ENCODE measurements around the gene CXCL3. TPM values are rescaled to one million over a fixed set of nuclear protein-coding genes. Genes with fewer than 3 reads are reported as not detected.

CXCL3 gene
- total RNA-seq, 2 donors from 2014 or later, result 0.88 to 1.8 TPM

GRCh38 chr4:73988061-73988460 lies 50.4 kb downstream of the CXCL3 start, which contains the start of gene PPBP:
TSS of gene PPBP (minus strand) at chr4:73988190. CDS start at chr4:73988103, 87 bp downstream.
- DNase-seq (no peak), ATAC-seq (no peak)
- intact Hi-C loops (cut with DNase I), result no loop called here

Other genes starting within 250 kb of the CXCL3 start
- 1 to 10 TPM; 1.1 to 1.5 TPM for gene CXCL6, start 202.0 kb downstream of the CXCL3 start, total RNA-seq
- gene PF4V1, start 185.4 kb downstream of the CXCL3 start, total RNA-seq, result not detected
- 1 to 10 TPM; 9.0 to 9.2 TPM for gene CXCL1, start 169.3 kb downstream of the CXCL3 start, total RNA-seq
- gene PF4, start 56.7 kb downstream of the CXCL3 start, total RNA-seq, result under 1 TPM in 1 of 2 donors, not detected in 1; 0.60 TPM
- gene PPBP, start 50.5 kb downstream of the CXCL3 start, total RNA-seq, result under 1 TPM in 1 of 2 donors, not detected in 1; 0.86 TPM
- under 1 TPM; 0.09 to 0.18 TPM for gene CXCL5, start 40.0 kb downstream of the CXCL3 start, total RNA-seq
- gene CXCL2, start 60.5 kb upstream of the CXCL3 start, total RNA-seq, result 10 to 100 TPM; 26.6 to 33.0 TPM
- 10 to 100 TPM in 1 of 2 donors, 1 to 10 TPM in 1; 9.2 to 11.7 TPM for gene MTHFD2L, start 119.4 kb upstream of the CXCL3 start, total RNA-seq